HG03280 (cell line): ENCODE results near the gene RAB19.

Experiments
- ATAC-seq: cut with Tn5 transposase; IDR thresholded peaks from one replicate; pipeline ENCODE4 v1.9.1; 2021; ENCODE audit warnings: mild to moderate bottlenecking, moderate library complexity; ENCODE audit not compliant: unreplicated experiment

RAB19 gene, protein sequence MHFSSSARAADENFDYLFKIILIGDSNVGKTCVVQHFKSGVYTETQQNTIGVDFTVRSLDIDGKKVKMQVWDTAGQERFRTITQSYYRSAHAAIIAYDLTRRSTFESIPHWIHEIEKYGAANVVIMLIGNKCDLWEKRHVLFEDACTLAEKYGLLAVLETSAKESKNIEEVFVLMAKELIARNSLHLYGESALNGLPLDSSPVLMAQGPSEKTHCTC

DNA sequence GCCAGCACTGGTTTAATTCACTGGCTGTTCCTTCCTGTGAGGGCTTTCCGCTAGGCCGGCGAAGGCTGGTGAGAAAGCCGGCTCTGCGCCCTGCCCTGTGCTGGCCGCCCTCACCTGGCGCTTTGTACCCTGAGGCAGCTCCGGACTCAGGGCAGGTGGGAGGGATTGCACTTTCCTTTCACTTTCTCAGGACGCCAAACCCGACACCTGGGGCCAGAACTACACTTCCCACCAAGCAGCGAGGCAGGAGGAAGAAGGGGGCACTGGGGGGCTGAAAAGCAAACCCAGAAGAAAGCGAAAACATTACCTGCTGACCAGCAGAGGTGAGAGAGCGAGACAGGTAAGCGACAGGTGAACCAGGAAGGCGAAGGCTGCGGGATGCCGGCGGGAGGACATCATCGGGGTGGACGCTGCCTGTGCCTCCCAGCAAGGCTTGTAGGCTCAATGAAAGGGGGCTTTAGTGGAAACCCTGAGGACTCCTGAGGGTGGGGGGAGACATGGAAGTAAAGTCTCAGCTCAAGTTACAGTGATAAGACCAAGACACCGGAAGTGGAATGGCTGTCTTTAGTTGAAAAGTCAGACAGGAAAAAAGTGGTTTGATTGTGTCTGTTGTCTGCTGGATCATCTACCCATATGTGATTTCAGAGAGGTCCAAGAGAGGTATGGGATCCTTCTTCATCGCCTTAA, at the start of gene RAB19:
RAB19 (plus strand) TSS at position 181 of the 687 bp plus-strand sequence. CDS start 3,589 bp downstream, outside the sequence.
- ATAC-seq = no peak

DNA sequence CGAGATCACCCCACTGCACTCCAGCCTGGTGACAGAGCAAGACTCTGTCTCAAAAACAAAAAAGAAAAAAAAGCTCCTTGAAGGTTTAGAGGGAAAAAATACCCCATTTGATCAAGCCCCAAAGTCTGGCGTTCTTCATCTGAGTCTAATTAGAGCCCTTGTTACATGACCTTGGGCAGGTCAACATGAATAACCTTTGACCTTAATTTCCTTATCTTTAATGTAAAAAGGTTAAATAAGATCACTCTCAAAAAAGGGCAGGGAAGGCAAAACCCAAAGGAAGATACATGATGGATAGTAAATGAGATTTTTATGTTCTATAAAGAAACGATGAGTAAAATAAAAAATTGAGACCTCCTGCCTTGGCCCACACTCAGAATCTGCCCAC, 45.8 kb upstream of the RAB19 start:
- no peak for ATAC-seq

DNA sequence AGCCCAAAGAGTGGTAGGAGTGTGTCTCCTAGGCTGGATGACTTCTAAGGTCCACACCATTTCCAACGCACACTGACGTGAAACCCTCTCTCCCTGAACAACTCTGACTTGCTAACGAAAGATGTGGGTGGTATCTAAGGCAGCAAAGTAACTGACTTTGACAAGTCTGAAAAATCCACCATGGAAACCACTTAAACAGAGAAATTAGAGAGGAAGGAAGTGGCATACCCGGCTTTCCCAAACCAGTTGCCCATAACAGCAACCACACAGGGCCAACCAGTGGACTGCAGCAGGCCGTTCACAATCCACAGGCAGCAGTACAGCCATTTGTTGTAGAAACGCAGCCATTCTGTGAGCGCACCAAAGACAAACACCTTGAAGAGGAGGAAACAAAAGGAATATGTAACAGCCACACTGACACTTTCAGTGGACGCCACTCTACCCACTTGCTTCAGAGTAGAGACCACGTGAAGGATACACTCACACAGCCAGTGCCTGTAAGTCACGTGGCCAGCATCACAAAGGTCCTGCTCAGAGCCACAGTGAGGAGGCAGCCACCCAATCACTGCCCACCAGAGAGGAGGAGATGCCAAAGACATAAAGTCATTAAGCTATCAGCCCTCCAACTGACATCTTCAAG, 45.3 kb upstream of the RAB19 start:
- ATAC-seq = no peak

DNA sequence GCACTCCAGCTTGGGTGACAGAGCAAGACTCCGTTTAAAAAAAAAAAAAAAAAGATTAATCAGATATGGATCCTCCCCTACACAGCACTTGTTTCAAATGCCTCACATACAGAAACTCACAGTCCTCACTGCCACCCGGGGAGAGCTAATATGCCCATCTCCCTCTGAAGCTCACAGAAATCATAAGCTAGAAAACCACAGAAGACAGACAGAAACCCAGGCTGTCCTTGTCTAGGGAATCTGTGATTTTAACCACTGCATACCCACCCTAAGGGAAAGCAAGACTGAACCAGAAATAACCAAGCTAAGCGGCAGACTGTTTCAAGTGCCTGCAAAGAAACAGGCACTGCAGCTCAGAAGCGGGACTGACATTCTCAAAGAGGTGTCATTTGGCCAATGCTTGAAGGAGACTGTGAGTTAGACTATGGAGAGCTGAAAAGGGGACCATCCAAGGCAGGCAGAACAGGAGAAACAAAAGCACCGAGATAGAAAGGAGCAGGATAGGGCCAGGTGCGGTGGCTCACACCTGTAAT, 43.1 kb upstream of the RAB19 start:
- no peak for ATAC-seq

DNA sequence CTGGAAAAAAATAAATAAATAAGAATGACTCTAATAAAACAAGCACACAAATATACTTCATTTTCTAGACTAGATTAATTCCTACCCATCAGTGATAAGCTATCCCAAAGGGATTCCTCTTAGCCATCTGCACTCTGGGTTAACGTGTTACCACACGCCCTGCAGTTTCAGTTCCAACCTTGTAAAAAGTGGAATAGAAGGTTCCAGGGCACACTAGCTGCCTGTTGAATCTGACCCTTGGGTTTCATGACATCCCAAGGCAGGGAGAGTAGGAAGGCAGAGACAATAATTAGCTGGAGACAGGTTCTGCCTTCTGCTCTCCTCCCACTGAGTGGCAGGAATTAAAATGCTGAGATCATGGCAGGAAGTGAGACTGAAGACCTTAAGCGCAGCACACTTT, 39.0 kb upstream of the RAB19 start:
- no peak for ATAC-seq

DNA sequence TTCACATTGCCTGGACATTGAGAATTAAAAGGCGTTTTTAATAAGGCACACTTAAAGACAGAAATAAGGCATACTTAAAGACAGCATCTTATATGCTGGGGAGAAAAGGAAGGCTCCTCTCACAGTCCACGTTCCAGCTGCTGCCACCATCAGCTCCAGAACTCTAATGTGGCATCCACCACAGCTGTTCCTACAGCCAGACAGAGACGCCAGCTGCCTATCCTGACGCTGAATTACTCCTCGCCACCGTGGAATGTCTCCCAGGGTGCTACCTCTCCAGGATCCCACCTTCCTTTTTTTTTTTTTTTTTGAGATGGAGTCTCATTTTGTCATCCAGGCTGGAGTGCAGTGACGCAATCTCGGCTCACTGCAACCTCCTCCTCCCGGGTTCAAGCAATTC, 36.3 kb upstream of the RAB19 start:
- no peak for ATAC-seq

DNA sequence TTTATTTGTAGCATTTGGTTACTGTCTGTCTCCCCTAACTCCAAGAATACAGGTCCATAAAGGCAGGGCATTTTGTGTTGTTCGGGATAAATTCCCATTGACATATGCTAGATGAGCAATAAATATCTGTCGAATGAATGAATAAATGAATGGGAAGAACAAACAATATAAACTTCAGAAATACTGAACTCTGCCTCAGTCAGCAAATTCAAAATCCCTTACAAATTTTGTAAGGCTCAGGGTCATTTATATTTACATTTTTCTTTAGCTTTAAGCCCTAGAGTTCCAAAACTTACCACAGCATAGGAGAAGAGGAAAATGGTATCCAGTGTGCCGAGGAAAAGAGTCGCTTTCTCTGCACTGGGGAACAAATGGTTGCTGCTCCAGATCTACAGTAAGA, 34.6 kb upstream of the RAB19 start:
- no peak for ATAC-seq

DNA sequence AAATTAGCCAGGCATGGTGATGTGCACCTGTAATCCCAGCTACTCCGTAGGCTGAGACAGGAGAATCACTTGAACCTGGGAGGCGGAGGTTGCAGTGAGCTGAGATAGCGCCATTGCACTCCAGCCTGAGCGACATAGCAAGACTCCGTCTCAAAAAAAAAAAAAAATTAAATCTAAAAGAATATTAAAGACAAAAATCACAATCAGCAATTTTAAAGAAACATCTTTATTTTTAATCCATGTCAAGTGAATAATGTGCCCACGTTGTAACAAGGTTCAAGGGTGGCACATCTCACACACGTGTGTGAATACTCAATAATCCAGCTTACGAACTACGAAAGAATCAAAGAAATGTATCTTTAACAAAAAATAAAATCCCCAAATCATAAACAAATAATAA, 28.5 kb upstream of the RAB19 start:
- no peak for ATAC-seq

DNA sequence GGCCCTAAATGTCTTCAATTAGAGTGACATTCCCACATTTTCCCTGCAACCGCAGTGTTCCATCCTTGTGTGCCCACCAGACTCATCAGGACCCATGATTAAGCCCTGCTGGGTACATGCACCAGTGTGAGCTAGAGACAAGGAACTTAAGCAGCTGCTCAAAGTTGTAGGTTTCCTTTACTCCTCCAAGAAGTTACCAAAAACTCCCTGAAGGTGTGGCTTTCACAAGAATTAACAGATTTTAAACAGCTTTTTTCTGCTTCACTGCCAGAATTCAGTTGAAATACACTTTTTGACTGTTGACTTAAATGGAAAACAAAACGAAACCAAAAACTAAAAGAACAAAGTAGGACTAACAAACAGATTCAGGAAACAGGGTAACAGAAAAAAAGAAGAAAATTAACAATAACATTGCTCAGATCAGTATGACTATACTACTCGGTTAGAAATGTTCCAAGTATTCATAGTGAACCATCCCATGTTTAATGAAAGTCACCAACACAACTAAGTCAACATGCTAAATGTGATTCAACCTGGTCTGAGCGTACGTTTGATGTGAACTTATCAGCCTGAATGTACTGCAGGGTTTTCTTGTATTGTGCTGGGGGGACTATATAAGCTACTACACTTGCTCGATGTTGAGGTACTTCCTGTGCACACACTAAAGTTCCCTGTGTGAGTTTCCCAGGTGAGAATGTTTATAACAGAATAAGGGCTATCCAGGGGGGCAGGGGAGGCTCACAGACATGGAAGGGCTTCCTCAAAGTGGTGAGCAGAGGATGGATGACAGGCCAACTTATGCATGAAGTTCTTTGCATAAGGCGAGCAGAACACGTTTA, 27.7 kb upstream of the RAB19 start:
- ATAC-seq = no peak

DNA sequence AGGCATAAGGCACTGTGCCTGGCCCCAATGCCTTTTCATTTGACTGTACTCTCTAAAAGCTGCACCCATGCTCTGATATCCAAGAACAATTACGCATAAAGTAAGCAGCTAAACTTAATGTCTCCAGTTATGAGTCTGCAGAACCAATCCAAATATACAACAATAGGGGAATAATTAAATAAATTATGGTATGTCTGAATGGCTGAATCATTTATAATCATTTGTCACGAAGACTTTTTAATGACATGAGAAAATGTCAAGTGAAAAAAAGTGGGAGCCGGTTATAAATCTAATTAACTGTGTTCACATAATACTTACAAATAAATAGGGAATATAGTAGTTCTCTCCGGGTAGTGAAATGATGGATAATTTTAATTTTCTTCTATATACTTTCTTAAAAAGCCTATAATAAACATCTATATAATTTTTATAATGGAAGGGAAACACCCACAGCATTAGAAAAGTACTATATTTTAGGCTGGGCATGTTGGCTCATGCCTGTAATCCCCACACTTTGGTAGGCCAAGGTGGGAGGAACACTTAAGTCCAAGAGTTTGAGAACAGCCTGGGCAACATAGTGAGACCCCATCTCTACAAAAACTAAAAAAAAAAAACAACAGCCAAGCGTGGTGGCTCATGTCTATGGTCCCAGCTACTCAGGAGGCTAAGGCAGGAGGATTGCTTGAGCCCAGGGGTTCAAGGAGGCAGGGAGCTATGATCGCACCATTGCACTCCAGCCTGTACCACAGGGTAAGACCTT, 19.7 kb upstream of the RAB19 start:
- no peak for ATAC-seq

DNA sequence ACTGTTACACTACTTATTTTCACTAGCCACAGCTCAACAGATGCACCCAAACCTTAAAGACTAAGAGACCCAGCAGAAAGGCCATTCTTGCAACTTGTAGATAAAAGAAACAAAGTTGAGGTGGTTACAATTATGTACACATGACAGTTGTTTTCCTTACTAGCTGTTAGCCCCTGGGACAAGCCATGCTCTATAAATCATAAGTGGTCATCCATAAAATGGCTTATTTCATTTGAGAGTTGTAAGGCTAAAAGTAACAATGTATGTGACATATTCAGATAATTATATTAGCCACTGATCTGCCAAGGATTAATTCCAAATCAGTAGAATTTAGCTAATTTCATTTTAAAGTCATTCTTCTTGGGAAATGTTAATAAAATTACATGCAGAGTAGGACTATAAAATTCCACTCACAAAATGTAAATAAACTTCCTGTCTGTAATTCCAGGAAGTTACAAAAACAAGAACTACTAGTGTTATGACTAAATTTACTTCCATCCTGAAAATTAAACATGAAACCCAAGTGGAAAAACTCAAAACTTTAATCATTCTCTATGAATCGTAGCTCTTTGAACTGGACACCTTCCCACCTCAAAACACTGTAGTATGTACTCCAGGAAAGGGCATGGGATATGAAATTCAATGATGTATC, 18.8 kb upstream of the RAB19 start:
- no peak for ATAC-seq

DNA sequence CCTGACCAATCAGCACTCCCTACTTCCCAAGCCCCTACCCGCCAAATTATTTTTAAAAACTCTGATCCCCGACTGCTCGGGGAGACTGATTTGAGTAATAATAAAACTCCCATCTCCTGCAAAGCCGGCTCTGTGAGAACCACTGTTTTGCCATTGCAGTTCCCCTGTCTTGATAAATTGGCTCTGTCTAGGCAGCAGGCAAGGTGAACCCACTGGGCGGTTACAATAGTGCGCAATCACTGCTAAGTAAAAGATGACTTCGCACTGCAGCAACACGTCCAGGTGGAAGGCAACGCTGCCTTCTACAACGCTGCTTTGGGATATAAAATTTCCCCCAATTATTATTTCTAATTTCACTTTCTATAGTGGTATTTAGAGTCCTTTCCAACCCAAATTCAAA, 14.4 kb upstream of the RAB19 start:
- no peak for ATAC-seq

DNA sequence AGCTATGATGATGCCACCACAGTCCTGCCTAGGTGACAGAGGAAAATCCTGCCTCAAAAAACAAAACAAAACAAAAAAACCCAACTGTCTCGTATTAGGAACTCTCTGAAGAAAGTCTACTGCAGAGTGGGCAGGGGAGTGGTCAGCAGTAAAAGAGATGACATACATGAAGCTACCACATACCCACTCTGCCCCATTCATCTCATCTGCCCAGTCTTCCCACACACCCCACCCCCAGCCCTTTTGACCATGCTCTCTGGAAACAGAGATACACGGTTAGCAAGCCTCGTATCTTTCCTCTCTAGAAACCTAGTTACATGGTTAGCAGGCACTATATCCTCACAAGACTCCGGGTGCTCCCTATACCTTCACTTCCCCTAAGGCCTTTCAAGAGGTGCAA, 13.8 kb upstream of the RAB19 start:
- no peak for ATAC-seq

DNA sequence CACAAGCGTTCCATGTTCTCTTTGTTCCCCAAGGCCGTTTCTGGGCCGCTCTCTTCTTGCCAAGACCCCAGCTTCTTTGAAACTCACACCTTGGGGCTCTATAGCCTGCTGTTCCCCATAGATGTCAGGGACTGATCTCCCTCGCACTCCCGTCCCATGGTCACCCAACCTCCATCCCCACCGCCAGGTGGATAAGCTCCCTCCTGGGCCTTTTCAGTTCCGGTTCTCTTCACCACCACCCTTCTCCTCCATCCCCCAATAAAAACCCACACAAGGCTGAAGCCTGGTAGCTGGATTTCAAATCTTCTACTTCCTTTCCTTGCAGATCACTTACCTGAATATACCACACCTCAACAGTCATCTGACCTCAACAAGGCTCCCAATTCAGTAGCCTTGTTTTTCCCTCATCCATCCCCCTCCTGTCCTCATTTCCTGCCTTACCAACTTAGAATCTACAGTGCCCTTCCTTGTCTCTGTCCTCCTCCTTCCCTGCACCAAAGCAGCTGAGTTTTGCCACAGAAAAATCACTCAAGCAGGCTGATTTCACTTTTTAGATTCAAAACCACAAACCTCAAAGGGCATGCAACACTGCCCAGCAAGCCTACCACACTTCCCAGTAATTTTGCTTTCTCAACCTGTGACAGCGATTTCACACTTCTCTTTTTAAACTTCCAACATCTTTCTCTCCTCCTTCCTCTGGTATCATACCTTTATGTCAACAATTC, 13.2 kb upstream of the RAB19 start:
- no peak for ATAC-seq

DNA sequence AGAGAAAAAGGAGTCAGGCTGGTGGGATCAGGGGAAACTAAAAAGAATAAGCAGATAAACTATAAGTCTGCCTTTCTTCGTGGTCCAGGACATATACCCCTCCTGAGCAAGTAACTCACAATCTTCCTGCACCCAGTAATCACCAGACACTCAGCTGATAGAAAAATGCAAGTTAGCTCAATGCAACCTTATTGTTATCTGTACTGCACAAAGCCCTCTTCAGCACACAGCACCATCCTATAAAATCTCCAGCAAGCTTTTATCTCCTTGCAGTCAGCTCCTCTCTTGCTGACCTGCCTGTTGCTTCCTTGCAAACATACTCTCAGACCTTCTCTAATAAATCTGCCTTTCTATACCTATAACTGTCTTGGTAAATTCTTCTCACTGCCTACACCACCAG, 12.2 kb upstream of the RAB19 start:
- no peak for ATAC-seq

DNA sequence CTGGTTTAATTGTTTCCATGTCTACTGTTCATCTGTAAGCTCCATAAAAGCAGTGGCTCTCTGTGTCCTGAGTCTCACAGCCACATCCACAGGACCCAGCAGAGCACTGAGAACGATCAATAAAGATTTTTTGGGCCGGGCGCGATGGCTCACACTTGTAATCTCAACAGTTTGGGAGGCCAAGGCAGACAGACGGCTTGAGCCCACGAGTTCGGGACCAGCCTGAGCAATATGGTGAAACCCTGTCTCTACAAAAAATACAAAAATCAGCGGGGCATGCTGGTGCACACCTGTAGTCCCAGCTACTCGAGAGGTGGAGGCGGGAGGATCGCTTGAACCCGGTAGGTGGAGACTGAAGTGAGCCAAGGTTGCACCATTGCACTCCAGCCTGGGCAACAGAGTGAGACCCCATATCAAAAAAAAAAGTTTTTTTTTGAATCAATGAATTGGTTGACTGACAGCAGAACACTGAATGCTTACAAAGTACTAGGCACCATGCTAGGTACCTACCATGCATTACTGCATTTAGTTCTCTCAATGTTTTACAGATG, 10.0 kb upstream of the RAB19 start:
- ATAC-seq = no peak

DNA sequence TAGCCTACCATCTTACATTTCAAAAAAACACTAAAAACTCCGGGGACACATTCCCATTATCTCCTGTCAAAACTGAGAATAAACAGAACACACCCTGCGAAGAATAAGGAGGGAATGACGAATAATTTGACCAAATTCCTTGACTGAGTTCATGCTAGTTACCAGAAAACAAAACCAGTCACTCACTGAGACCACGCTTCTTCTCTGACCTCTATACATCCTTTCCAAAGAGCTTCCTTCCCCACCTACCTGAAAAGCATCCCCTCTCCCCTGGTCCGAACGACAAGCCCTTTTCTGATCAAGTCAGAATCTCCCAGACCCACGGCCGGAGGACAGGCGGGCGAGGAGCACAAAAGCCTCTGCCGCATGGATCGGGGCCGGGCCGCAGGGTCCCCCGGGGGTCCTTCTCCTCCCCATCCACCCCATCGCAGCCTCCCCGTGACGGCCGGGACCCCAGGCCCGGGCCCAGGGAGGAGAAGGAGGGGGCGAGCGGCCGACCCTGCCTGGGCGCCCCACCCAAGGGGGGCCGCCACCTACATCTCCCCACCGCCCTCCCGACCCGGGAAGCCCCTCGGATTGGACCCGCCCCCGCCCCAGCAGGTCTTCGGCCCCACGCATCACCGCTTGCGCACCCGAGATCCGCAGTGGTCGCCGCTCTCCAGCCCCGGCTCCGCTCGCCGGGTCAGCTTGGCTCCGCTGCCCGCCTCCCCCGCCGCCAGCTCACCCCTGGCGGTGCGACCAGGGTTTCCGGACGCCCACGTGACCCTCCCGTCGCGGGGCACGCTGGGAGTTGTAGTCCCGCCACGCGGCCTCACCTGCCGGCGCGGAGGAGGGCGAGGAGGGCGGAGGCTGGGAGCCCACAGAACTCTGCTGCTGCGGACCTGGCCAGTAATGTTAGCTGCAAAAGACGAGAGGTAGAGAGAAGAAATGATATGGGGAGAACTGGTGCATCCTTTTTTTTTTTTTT, 5.8 kb upstream of the RAB19 start, which contains the start of gene SLC37A3:
SLC37A3 (minus strand) TSS at position 747 of the 967 bp plus-strand sequence. CDS start 16,004 bp downstream, outside the sequence.
- peak; percentile 100 for ATAC-seq

DNA sequence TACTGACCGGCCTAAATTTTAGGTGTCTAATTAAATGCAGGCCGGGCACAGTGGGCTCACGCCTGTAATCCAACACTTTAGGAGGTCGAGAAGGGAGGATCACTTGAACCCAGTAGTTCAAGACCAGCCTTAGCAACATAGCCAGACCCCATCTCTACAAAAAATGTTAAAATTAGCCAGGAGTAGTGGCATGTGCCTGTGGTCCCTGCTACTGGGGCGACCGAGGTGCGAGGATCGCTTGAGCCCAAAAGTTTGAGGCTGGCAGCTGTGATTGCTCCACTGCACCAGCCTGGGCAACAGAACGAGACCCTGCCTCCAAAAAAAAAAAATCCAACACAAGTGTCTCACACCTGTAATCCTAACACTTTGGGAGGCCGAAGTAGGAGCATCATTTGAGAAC, 5.0 kb upstream of the RAB19 start:
- no peak for ATAC-seq
